Measurements from ENCODE around the gene BCAS4. TPM values are rescaled to one million over a fixed set of nuclear protein-coding genes. Genes with fewer than 3 reads are reported as not detected.

Gene BCAS4
- total RNA-seq, 2 donors from 2014 or later: 9.5 to 25.2 TPM

DNA sequence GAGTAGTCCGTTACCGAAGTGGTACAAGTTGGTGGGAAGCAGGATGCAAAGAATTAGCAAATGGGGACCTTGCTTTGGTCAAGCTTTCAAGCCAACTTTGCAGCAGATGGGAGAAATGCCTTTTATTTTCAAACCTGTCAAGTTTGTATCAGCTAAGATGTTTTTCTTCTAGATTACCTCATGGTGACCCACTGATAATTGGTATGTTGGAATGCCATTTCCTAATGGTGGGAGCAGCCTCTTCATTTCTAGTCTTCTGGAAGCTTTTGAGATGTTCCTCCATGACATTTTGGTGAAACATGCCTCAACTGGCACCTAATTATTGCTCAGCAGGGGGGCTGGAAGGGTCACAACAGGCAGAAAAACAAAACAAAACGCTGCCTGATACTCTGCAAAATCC, 92.7 kb downstream of the BCAS4 start:
- Mint-ChIP-seq H3K27ac (no peak overlapping the region), H3K4me1 (no peaks in the 10 kb centered on the region), H3K27me3 (ENCODE audit: insufficient read depth) (no peaks in the 10 kb centered on the region), H3K36me3 (ENCODE audit: low read depth) (peaks cover 45% of the 10 kb centered on the region), H3K4me3 (no peak overlapping the region), H3K9me3 (no peaks in the 10 kb centered on the region)
- no peak overlapping the region for H3K9ac ChIP-seq (ENCODE audit: extremely low read depth, low read length, poor library complexity, severe bottlenecking)
- H3K27me3 ChIP-seq (ENCODE audit: control insufficient read depth, insufficient read depth, low read length, poor library complexity, severe bottlenecking): no peaks in the 10 kb centered on the region
- H3K36me3 ChIP-seq (ENCODE audit: control insufficient read depth, insufficient read depth, low read length): peaks cover 43% of the 10 kb centered on the region
- no peak for TF ChIP-seq CTCF (conservative IDR thresholded peaks at IDR 0.05)
- no peak overlapping the region for H3K27ac ChIP-seq (ENCODE audit: low read depth, low read length)
- peak; percentile 53 for DNase-seq
- no peaks in the 10 kb centered on the region for H3K9me3 ChIP-seq (ENCODE audit: control insufficient read depth, low read length)
- no peak overlapping the region for H3K4me3 ChIP-seq (ENCODE audit: low read length)
- WGBS, 2 experiments (ENCODE audit: insufficient coverage in 1 of 2, insufficient read length in 1 of 2): 95 to 96% methylated on average over 3 of the region's 3 CpGs
- no peaks in the 10 kb centered on the region for H3K4me1 ChIP-seq (ENCODE audit: control insufficient read depth, insufficient read depth, low read length)

GRCh38 chr20:50891138-50891537, 96.3 kb downstream of the BCAS4 start:
- TF ChIP-seq CTCF (conservative IDR thresholded peaks at IDR 0.05): no peak
- H3K9me3 ChIP-seq (ENCODE audit: control insufficient read depth, low read length): no peaks in the 10 kb centered on the region
- Mint-ChIP-seq H3K4me3 (no peak overlapping the region), H3K27ac (no peak overlapping the region), H3K27me3 (ENCODE audit: insufficient read depth) (no peaks in the 10 kb centered on the region), H3K4me1 (peaks cover 4% of the 10 kb centered on the region), H3K9me3 (no peaks in the 10 kb centered on the region), H3K36me3 (ENCODE audit: low read depth) (peaks cover 77% of the 10 kb centered on the region)
- no peak for DNase-seq
- no peak overlapping the region for H3K27ac ChIP-seq (ENCODE audit: low read depth, low read length)
- peaks cover 78% of the 10 kb centered on the region for H3K36me3 ChIP-seq (ENCODE audit: control insufficient read depth, insufficient read depth, low read length)
- H3K27me3 ChIP-seq (ENCODE audit: control insufficient read depth, insufficient read depth, low read length, poor library complexity, severe bottlenecking): no peaks in the 10 kb centered on the region
- WGBS, 2 experiments (ENCODE audit: insufficient coverage in 1 of 2, insufficient read length in 1 of 2): 87 to 93% methylated on average over 5 of the region's 5 CpGs
- H3K4me1 ChIP-seq (ENCODE audit: control insufficient read depth, insufficient read depth, low read length): no peaks in the 10 kb centered on the region
- no peak overlapping the region for H3K4me3 ChIP-seq (ENCODE audit: low read length)
- H3K9ac ChIP-seq (ENCODE audit: extremely low read depth, low read length, poor library complexity, severe bottlenecking): no peak overlapping the region

GRCh38 chr20:50892394-50892793, 97.5 kb downstream of the BCAS4 start:
- Histone ChIP-seq H3K9ac (ENCODE audit: extremely low read depth, low read length, poor library complexity, severe bottlenecking) (no peak overlapping the region), H3K27ac (ENCODE audit: low read depth, low read length) (no peak overlapping the region), H3K4me1 (ENCODE audit: control insufficient read depth, insufficient read depth, low read length) (no peaks in the 10 kb centered on the region), H3K27me3 (ENCODE audit: control insufficient read depth, insufficient read depth, low read length, poor library complexity, severe bottlenecking) (no peaks in the 10 kb centered on the region), H3K9me3 (ENCODE audit: control insufficient read depth, low read length) (no peaks in the 10 kb centered on the region), H3K36me3 (ENCODE audit: control insufficient read depth, insufficient read depth, low read length) (peaks cover 91% of the 10 kb centered on the region), H3K4me3 (ENCODE audit: low read length) (no peak overlapping the region)
- WGBS, 2 experiments (ENCODE audit: insufficient coverage in 1 of 2, insufficient read length in 1 of 2): 94 to 95% methylated on average over 8 of the region's 8 CpGs
- Mint-ChIP-seq H3K36me3 (ENCODE audit: low read depth) (peaks cover 86% of the 10 kb centered on the region), H3K4me1 (peaks cover 4% of the 10 kb centered on the region), H3K9me3 (no peaks in the 10 kb centered on the region), H3K4me3 (no peak overlapping the region), H3K27ac (no peak overlapping the region), H3K27me3 (ENCODE audit: insufficient read depth) (no peaks in the 10 kb centered on the region)
- no peak for DNase-seq
- TF ChIP-seq CTCF (conservative IDR thresholded peaks at IDR 0.05): no peak

Measured in endodermal cell (in vitro differentiated cells).